Endodermal cell (in vitro differentiated cells): ENCODE measurements around the gene IL20RA. TPM values are rescaled to one million over a fixed set of nuclear protein-coding genes. Genes with fewer than 3 reads are reported as not detected.

Source experiments
- DNase-seq: peaks from one replicate; pipeline ENCODE4 v3.0.0-alpha.2; 2017
- H3K27ac ChIP-seq: 2 replicates; pipeline ENCODE4 v1.5.1; 2013; ENCODE audit warnings: mild to moderate bottlenecking, low read depth, low read length, moderate library complexity
- H3K27me3 ChIP-seq: 2 replicates; pipeline ENCODE4 v1.6.1; 2013; ENCODE audit warnings: mild to moderate bottlenecking, low read length, moderate library complexity; ENCODE audit not compliant: insufficient read depth, control insufficient read depth, poor library complexity, severe bottlenecking
- H3K36me3 ChIP-seq: 2 replicates; pipeline ENCODE4 v1.7.0; 2013; ENCODE audit warnings: mild to moderate bottlenecking, low read length, moderate library complexity; ENCODE audit not compliant: control insufficient read depth, insufficient read depth
- H3K4me1 ChIP-seq: one replicate; pipeline ENCODE4 v1.7.0; 2013; ENCODE audit warnings: low read length; ENCODE audit not compliant: control insufficient read depth, insufficient read depth
- H3K4me3 ChIP-seq: 2 replicates; pipeline ENCODE4 v1.5.1; 2013; ENCODE audit warnings: mild to moderate bottlenecking, low read length, moderate library complexity
- H3K9ac ChIP-seq: 2 replicates; pipeline ENCODE4 v1.6.1; 2013; ENCODE audit warnings: mild to moderate bottlenecking, low read length, moderate library complexity; ENCODE audit not compliant: poor library complexity, severe bottlenecking; ENCODE audit errors: extremely low read depth
- H3K9me3 ChIP-seq: 2 replicates; pipeline ENCODE4 v1.6.1; 2013; ENCODE audit warnings: mild to moderate bottlenecking, low read length, moderate library complexity; ENCODE audit not compliant: control insufficient read depth
- H3K27ac Mint-ChIP-seq: 2 replicates; pipeline ENCODE4 v1.8.0; 2020; ENCODE audit warnings: mixed read lengths
- H3K27me3 Mint-ChIP-seq: 2 replicates; pipeline ENCODE4 v1.8.0; 2021; ENCODE audit warnings: mild to moderate bottlenecking, mixed read lengths; ENCODE audit not compliant: insufficient read depth
- H3K36me3 Mint-ChIP-seq: 2 replicates; pipeline ENCODE4 v1.8.0; 2020; ENCODE audit warnings: low read depth, mixed read lengths
- H3K4me1 Mint-ChIP-seq: 2 replicates; pipeline ENCODE4 v1.8.0; 2020; ENCODE audit warnings: mixed read lengths
- H3K4me3 Mint-ChIP-seq: 2 replicates; pipeline ENCODE4 v1.8.0; 2020; ENCODE audit warnings: mild to moderate bottlenecking, moderate library complexity, mixed read lengths
- H3K9me3 Mint-ChIP-seq: 2 replicates; pipeline ENCODE4 v1.8.0; 2020; ENCODE audit warnings: mild to moderate bottlenecking, mixed read lengths
- WGBS, 2 experiments: methylation state at CpG; one replicate each; pipeline versions ENCODE4 v1.1.5 to v1.1.7; 2013; ENCODE audit warnings: missing lambda C conversion rate in 2 of 2, mixed read lengths in 1 of 2; ENCODE audit not compliant: insufficient coverage in 1 of 2, insufficient read length in 1 of 2; 5-methylcytosine and 5-hydroxymethylcytosine counted together
- total RNA-seq, 2 donors: library from RNA; stranded (reverse); fragmentation: NEBNext Ultra II Directional in 1 of 2; extraction: Animal tissue kit (Norgen Biotek cat#: 25700) in 1 of 2; gene quantifications; 2 replicates in 1 of 2; 3 replicates in 1 of 2; pipeline ENCODE4 v1.2.1, GENCODE V29; 2021
- TF ChIP-seq, protein P1 (sequence below): fragments of 200-600 bp; sonication (generic); conservative IDR thresholded peaks from 2 replicates; pipeline ENCODE4 v1.5.0; 2021; ENCODE audit warnings: antibody characterized with exemption, mild to moderate bottlenecking

The IL20RA gene
- total RNA-seq, 2 donors from 2014 or later = 0.13 to 0.57 TPM

DNA sequence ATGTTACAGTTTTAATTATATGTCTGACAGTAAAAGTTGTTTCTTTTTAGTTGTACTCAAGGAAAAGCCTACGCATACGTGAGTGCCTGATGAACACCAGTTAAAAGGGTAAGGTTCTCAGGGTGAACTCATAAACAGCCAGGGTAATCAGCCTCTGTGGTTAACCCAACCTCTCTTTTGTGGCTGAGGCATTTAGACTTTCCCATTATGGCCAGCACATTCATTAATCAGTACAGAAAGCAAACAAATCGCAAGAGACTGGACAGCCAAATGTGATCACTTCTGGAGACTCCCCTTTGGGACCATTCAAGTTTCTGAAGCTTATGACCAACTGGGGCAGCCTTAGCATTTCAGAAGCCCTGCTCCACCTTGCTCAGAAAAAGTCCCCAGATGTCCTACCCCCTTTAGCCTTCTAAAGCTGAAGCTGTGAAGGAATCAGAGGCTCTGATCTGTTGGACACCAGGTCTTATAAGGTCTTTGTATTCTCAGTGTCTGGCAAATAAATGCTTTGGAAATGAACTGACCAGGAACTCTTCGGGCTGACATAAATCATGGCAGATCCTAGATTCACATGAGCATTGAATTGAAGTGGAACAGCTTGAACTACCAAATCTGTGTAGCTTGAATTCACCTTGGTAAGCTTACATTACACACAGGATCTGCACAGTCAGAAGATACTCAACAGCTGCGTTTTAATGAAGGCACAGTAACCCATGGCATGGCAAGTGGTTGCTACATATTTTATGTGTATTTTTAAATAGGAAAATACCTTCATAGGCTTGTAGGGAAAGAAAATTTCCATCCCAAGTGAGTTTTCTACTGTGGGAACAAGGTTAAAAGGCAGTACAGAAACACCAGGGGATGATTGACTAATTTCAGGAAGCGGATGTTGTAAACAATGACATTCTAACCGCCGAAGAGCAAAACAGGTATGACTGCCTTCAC is 18.7 kb downstream of the IL20RA start:
- Mint-ChIP-seq H3K4me3 (no peak overlapping the region), H3K36me3 (no peaks in the 10 kb centered on the region), H3K9me3 (no peaks in the 10 kb centered on the region), H3K27ac (no peak overlapping the region), H3K27me3 (peaks cover 4% of the 10 kb centered on the region), H3K4me1 (no peaks in the 10 kb centered on the region)
- Histone ChIP-seq H3K27me3 (no peaks in the 10 kb centered on the region), H3K9me3 (no peaks in the 10 kb centered on the region), H3K9ac (no peak overlapping the region), H3K36me3 (no peaks in the 10 kb centered on the region), H3K4me1 (no peaks in the 10 kb centered on the region), H3K27ac (no peak overlapping the region), H3K4me3 (no peak overlapping the region)
- TF ChIP-seq, protein P1, sequence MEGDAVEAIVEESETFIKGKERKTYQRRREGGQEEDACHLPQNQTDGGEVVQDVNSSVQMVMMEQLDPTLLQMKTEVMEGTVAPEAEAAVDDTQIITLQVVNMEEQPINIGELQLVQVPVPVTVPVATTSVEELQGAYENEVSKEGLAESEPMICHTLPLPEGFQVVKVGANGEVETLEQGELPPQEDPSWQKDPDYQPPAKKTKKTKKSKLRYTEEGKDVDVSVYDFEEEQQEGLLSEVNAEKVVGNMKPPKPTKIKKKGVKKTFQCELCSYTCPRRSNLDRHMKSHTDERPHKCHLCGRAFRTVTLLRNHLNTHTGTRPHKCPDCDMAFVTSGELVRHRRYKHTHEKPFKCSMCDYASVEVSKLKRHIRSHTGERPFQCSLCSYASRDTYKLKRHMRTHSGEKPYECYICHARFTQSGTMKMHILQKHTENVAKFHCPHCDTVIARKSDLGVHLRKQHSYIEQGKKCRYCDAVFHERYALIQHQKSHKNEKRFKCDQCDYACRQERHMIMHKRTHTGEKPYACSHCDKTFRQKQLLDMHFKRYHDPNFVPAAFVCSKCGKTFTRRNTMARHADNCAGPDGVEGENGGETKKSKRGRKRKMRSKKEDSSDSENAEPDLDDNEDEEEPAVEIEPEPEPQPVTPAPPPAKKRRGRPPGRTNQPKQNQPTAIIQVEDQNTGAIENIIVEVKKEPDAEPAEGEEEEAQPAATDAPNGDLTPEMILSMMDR = no peak
- WGBS, 2 experiments = 94 to 95% methylated on average over 7 to 8 of the region's 8 CpGs
- DNase-seq = no peak

DNA sequence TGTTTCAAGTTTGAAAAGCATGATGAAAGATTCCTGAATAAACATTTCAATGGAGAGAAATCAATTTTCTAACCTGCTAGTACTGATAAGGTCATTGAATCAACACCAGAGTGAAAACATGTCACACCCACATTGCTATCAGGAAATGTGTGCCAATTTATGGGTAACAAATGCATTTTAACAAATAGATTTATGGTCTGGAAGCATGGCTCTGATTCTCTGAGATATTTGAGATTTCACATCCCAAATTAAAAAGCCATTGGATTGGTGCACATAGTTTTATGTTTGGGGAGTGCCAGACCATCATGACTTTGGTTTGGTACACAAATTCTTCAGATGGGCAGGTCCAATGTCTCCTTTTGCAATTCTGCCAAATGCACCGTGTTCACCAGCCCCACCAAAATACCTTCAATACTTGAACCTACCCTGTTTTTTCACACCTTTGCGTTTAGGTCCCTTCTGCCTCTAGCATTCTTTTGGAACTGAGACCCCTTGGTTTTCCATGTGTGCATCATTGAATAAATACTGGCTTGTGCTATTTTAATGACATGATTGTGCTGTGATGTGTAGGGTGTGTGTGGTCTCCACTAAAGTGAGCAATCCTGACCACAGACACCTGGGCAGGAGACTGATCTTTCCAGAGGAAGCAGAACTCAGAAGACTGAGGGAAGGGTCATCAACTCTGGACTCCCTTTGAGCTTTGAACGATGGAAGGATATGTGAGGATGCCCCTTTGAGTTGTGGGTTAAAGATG is 20.4 kb downstream of the IL20RA start:
- H3K27ac ChIP-seq = no peak overlapping the region
- TF ChIP-seq, protein P1 = no peak
- no peaks in the 10 kb centered on the region for H3K4me1 ChIP-seq
- 93 to 94% methylated on average over 3 of the region's 3 CpGs for WGBS, 2 experiments
- DNase-seq = no peak
- H3K9ac ChIP-seq = no peak overlapping the region
- no peaks in the 10 kb centered on the region for H3K9me3 ChIP-seq
- H3K36me3 Mint-ChIP-seq = no peaks in the 10 kb centered on the region
- H3K9me3 Mint-ChIP-seq = peaks cover 7% of the 10 kb centered on the region
- H3K4me3 Mint-ChIP-seq = no peak overlapping the region
- no peak overlapping the region for H3K27ac Mint-ChIP-seq
- no peaks in the 10 kb centered on the region for H3K4me1 Mint-ChIP-seq
- peaks cover 4% of the 10 kb centered on the region for H3K27me3 Mint-ChIP-seq
- H3K36me3 ChIP-seq = no peaks in the 10 kb centered on the region
- H3K4me3 ChIP-seq = no peak overlapping the region
- no peaks in the 10 kb centered on the region for H3K27me3 ChIP-seq

DNA sequence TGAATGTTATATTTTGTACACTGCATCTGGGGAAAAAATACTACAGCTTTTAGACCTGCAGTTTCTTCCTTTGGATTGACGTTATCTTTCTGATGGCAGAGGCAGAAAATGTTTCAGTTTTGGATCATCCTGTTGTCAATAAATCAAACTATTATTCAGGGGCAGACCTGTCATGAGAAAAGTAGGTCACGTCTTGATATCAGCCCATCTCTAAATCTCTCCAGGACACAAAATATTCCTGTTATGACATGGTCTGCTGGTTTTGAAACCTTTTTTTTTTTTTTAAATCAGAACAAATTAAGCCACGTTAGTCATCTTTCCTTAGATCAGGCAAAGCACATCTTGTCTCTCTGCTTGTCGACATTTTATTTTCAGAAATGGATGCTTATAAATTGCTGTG is 24.0 kb downstream of the IL20RA start:
- Histone ChIP-seq H3K4me1 (no peaks in the 10 kb centered on the region), H3K9ac (no peak overlapping the region), H3K4me3 (no peak overlapping the region), H3K27me3 (no peaks in the 10 kb centered on the region), H3K36me3 (no peaks in the 10 kb centered on the region), H3K9me3 (no peaks in the 10 kb centered on the region), H3K27ac (no peak overlapping the region)
- Mint-ChIP-seq H3K27ac (no peak overlapping the region), H3K27me3 (peaks cover 6% of the 10 kb centered on the region), H3K9me3 (peaks cover 7% of the 10 kb centered on the region), H3K4me3 (no peak overlapping the region), H3K36me3 (no peaks in the 10 kb centered on the region), H3K4me1 (no peaks in the 10 kb centered on the region)
- DNase-seq = no peak
- TF ChIP-seq, protein P1 = no peak
- WGBS, 2 experiments = 96 to 97% methylated on average over 3 to 4 of the region's 4 CpGs
